GM12878 (cell line): Measurements from ENCODE around the gene RIT2. TPM values are rescaled to one million over a fixed set of nuclear protein-coding genes. Genes with fewer than 3 reads are reported as not detected.

Source experiments
- ATAC-seq: fragments of 200-7000 bp; cut with Tn5 transposase; 3 replicates; pipeline ENCODE4 v1.9.1; 2020; ENCODE audit warnings: mild to moderate bottlenecking, moderate library complexity
- BruUV-seq: library from RNA; stranded (reverse); fragments of 400-500 nt; replicated peaks from 2 replicates; lab custom pipeline; 2021; lab: Mats Ljungman, UMichigan
- CTCF ChIA-PET: fragments of 300-600 bp; sonication (Branson Sonifier 250); formaldehyde crosslinking; extraction: SDS; loops from one replicate; lab custom pipeline; 2021; ENCODE audit warnings: inconsistent platforms; lab: Yijun Ruan, JAX
- POLR2A ChIA-PET: fragments of 350-600 bp; formaldehyde crosslinking; extraction: SDS; loops from one replicate; lab custom pipeline; 2021; ENCODE audit warnings: inconsistent platforms; lab: Charles Lee
- RAD21 ChIA-PET: fragments of 300-600 bp; sonication (Branson Sonifier 250); formaldehyde crosslinking; loops from one replicate; lab custom pipeline; 2023; ENCODE audit warnings: antibody characterized with exemption; ENCODE audit not compliant: unreplicated experiment; lab: Charles Lee
- SMC1A ChIA-PET: fragments of 300-600 bp; sonication (Branson Sonifier 250); formaldehyde crosslinking; loops from one replicate; lab custom pipeline; 2023; ENCODE audit not compliant: unreplicated experiment, uncharacterized antibody; lab: Charles Lee
- DNase-seq: peaks from one replicate; pipeline ENCODE4 v3.0.0-alpha.2; 2011; ENCODE audit warnings: low read depth, low spot score
- FAIRE-seq: peaks from 3 replicates; lab custom pipeline; 2011; peaks lifted over from hg19 to GRCh38; lab: Jason Lieb, UNC
- H2AFZ ChIP-seq: 2 replicates; pipeline ENCODE4 v1.6.0; 2011; ENCODE audit warnings: low read depth, low read length, control low read depth; ENCODE audit not compliant: control insufficient read depth
- H3K27ac ChIP-seq: 2 replicates; pipeline ENCODE4 v1.5.1; 2011; ENCODE audit warnings: control low read depth; ENCODE audit not compliant: control insufficient read depth, insufficient read depth
- H3K27me3 ChIP-seq, 2 experiments: replicated peaks in 1 of 2; 2 replicates each; pipeline versions ENCODE4 v1.6.0 to v1.6.1; 2011; ENCODE audit warnings: low read length in 1 of 2; ENCODE audit not compliant: control insufficient read depth in 2 of 2, insufficient read depth in 2 of 2
- H3K36me3 ChIP-seq, 2 experiments: 2 replicates each; pipeline ENCODE4 v1.5.1; 2011; ENCODE audit warnings: low read length in 1 of 2; ENCODE audit not compliant: control insufficient read depth in 2 of 2, insufficient read depth in 2 of 2
- H3K4me1 ChIP-seq: 2 replicates; pipeline ENCODE4 v1.6.1; 2011; ENCODE audit warnings: mild to moderate bottlenecking, low read length, moderate library complexity, mixed read lengths; ENCODE audit not compliant: control insufficient read depth, insufficient read depth
- H3K4me2 ChIP-seq: 2 replicates; pipeline ENCODE4 v1.6.0; 2011; ENCODE audit warnings: control low read depth; ENCODE audit not compliant: control insufficient read depth, insufficient read depth
- H3K4me3 ChIP-seq: fragments of 200-600 bp; sonication (generic); 2 replicates; pipeline ENCODE4 v1.5.1; 2016
- H3K79me2 ChIP-seq: 2 replicates; pipeline ENCODE4 v1.6.0; 2011; ENCODE audit warnings: low read length; ENCODE audit not compliant: control insufficient read depth, insufficient read depth
- H3K9ac ChIP-seq: 2 replicates; pipeline ENCODE4 v1.8.0; 2011; ENCODE audit warnings: low read length, control low read depth, mixed read lengths; ENCODE audit not compliant: control insufficient read depth, insufficient read depth
- H3K9me3 ChIP-seq: replicated peaks from 3 replicates; pipeline ENCODE4 v1.5.1; 2011; ENCODE audit warnings: mild to moderate bottlenecking, low read length; ENCODE audit not compliant: control insufficient read depth, insufficient read depth
- H4K20me1 ChIP-seq: 2 replicates; pipeline ENCODE4 v1.6.0; 2011; ENCODE audit not compliant: control insufficient read depth, insufficient read depth
- ATF2 ChIP-seq: IDR thresholded peaks from 2 replicates; pipeline ENCODE4 v1.6.1; 2012; ENCODE audit warnings: low read length, inconsistent platforms
- CBX5 ChIP-seq: sonication (generic); IDR thresholded peaks from 2 replicates; pipeline ENCODE4 v1.6.1; 2016; ENCODE audit warnings: low read depth, moderate library complexity, mild to moderate bottlenecking, inconsistent platforms
- CREB1 ChIP-seq: IDR thresholded peaks from 2 replicates; pipeline ENCODE4 v1.6.1; 2012; ENCODE audit warnings: low read depth, mild to moderate bottlenecking, inconsistent platforms
- E2F4 ChIP-seq: IDR thresholded peaks from 2 replicates; pipeline ENCODE4 v1.6.1; 2012; ENCODE audit warnings: low read depth, low read length, improper control_type of control experiment
- ESRRA ChIP-seq: IDR thresholded peaks from 2 replicates; pipeline ENCODE4 v1.6.1; 2012; ENCODE audit warnings: mild to moderate bottlenecking, low read length, improper control_type of control experiment
- GABPA ChIP-seq: IDR thresholded peaks from 2 replicates; pipeline ENCODE4 v1.6.1; 2014; ENCODE audit warnings: antibody characterized with exemption, low read depth, mild to moderate bottlenecking, inconsistent platforms
- RBBP5 ChIP-seq: fragments of 200-600 bp; sonication (generic); conservative IDR thresholded peaks from 2 replicates; pipeline ENCODE4 v1.6.1; 2016
- ZBTB33 ChIP-seq: fragments of 450-650 bp; IDR thresholded peaks from 2 replicates; pipeline ENCODE4 v1.6.1; 2017; ENCODE audit warnings: mild to moderate bottlenecking
- WGBS: methylation state at CpG from one replicate; pipeline ENCODE4 v1.1.6; 2016; ENCODE audit warnings: low lambda C conversion rate; ENCODE audit not compliant: insufficient replicate concordance, insufficient coverage; ENCODE audit errors: missing lambda C conversion rate; 5-methylcytosine and 5-hydroxymethylcytosine counted together
- in situ Hi-C: fragments of 300-500 bp; cut with MboI; formaldehyde crosslinking; loops from 9 replicates; pipeline ENCODE4 v1.14.3; 2018; ENCODE audit warnings: mixed read lengths
- intact Hi-C: fragments of 100-400 bp; cut with micrococcal nuclease; formaldehyde crosslinking; loops from one replicate; pipeline ENCODE4 v1.14.2; 2022; ENCODE audit not compliant: unreplicated experiment
- polyA plus RNA-seq, 11 experiments: library from polyadenylated mRNA; depleted of rRNA in 4 of 11; unstranded in 6 of 11; stranded (reverse) in 5 of 11; fragments of >200 nt; fragmentation: Nextera tagmentation in 4 of 11; fragmentation: Illumina TruSeq in 1 of 11; extraction: Ambion mirVana in 4 of 11; extraction: Trizol in 1 of 11; gene quantifications; 1 replicate in 1 of 11; 2 replicates in 10 of 11; pipeline versions ENCODE4 v1.2.1 to v1.2.3, GENCODE V29; 2011 to 2016; ENCODE audit warnings: inconsistent platforms in 2 of 11, missing spikeins in 2 of 11, low read depth in 1 of 11
- total RNA-seq, 4 experiments: library from RNA; depleted of rRNA in 3 of 4; stranded (reverse); fragments of >200 nt in 3 of 4; fragmentation: Illumina TruSeq in 1 of 4; extraction: Trizol in 1 of 4; gene quantifications; 2 replicates each; pipeline versions ENCODE4 v1.2.1 to v1.2.3, GENCODE V29; 2013 to 2021

Gene RIT2
- total and polyA plus RNA-seq, 10 of the 15 experiments (the other 5 are each of a cell fraction or from before 2014, with no cell fraction given) = not detected

GRCh38 chr18:42961298-42961697 is 154.2 kb downstream of the RIT2 start:
- Histone ChIP-seq H2AFZ (no peak overlapping the region), H3K27ac (no peak overlapping the region), H3K9me3 (no peaks in the 10 kb centered on the region), H3K4me2 (no peak overlapping the region)
- intact Hi-C loops = no loop called here
- POLR2A ChIA-PET = no interaction called here
- in situ Hi-C loops = no loop called here
- TF ChIP-seq CREB1 (no peak), RBBP5 (no peak), ATF2 (no peak), CBX5 (no peak), GABPA (no peak), ZBTB33 (no peak), ESRRA (no peak), E2F4 (no peak)
- TF ChIP-seq, all 136 proteins: peak for 0
- Histone ChIP-seq H3K9ac (no peak overlapping the region), H3K36me3 (no peaks in the 10 kb centered on the region), H3K27me3 (no peaks in the 10 kb centered on the region), H4K20me1 (no peaks in the 10 kb centered on the region), H3K79me2 (no peaks in the 10 kb centered on the region), H3K4me3 (no peak overlapping the region), H3K4me1 (no peaks in the 10 kb centered on the region)
- ATAC-seq = no peak
- no peak for FAIRE-seq
- WGBS = 9% methylated on average over 3 of the region's 3 CpGs
- RAD21 ChIA-PET = interaction anchor here (0.6 kb wide), 1 partner anchor 128 kb away, joined by 5 read pairs; no protein-coding TSS in a partner anchor
- CTCF ChIA-PET = interaction anchor here (0.6 kb wide), 1 partner anchor 11 kb away, joined by 3 read pairs; no protein-coding TSS in a partner anchor
- no peak for DNase-seq
- no TSS peak for BruUV-seq
- SMC1A ChIA-PET = no interaction called here
